ENCODE data around the gene ITGA11. TPM values are rescaled to one million over a fixed set of nuclear protein-coding genes. Genes with fewer than 3 reads are reported as not detected.

Gene ITGA11
- total RNA-seq, 2 donors from 2014 or later: 246 to 360 TPM

DNA sequence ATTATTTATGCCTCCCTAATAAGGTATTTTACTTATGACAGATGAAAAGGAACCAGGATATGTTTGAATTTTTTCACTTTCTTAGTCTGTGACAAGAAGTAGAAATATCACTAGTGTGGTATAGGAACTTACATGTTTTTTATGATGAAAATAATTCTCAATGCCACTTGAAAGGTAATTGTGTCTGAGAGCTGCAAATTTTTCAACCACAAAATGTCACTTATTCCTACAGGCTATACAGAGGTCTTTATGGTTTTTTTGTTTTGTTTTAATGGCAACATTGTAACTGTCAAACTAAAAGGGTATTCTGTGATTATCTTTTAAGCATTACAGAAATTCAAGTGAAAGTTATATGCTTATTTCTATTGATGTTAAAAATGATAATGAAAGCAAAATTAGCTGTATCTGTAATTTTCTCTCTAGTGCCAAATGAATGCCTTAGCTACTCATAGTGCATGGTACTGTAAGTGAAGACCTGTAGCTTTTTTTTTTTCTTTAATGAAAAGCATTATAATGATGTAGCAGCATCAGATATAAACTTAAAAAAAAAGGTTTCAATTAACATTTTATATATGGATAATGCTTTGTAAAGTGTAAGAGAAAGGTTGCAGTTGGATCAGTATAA is 139.7 kb downstream of the ITGA11 start:
- peaks cover 10% of the 10 kb centered on the region for H3K36me3 ChIP-seq
- peaks cover 12 to 48% of the 10 kb centered on the region in 2 donors for H3K4me1 ChIP-seq (ENCODE audit: control insufficient read depth in 1 of 2, low read depth in 2 of 2)
- no peak overlapping the region for H3K27ac ChIP-seq
- TF ChIP-seq, protein P1, sequence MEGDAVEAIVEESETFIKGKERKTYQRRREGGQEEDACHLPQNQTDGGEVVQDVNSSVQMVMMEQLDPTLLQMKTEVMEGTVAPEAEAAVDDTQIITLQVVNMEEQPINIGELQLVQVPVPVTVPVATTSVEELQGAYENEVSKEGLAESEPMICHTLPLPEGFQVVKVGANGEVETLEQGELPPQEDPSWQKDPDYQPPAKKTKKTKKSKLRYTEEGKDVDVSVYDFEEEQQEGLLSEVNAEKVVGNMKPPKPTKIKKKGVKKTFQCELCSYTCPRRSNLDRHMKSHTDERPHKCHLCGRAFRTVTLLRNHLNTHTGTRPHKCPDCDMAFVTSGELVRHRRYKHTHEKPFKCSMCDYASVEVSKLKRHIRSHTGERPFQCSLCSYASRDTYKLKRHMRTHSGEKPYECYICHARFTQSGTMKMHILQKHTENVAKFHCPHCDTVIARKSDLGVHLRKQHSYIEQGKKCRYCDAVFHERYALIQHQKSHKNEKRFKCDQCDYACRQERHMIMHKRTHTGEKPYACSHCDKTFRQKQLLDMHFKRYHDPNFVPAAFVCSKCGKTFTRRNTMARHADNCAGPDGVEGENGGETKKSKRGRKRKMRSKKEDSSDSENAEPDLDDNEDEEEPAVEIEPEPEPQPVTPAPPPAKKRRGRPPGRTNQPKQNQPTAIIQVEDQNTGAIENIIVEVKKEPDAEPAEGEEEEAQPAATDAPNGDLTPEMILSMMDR (IDR thresholded peaks at IDR 0.05): no peak
- no peak overlapping the region for H3K4me3 ChIP-seq
- DNase-seq (ENCODE audit: low spot score): no peak
- no peaks in the 10 kb centered on the region for H3K27me3 ChIP-seq (replicated peaks; ENCODE audit: insufficient read depth)
- no peaks in the 10 kb centered on the region for H3K9me3 ChIP-seq
- ATAC-seq (ENCODE audit: insufficient number of reproducible peaks, low FRiP score, low read depth): no peak

DNA sequence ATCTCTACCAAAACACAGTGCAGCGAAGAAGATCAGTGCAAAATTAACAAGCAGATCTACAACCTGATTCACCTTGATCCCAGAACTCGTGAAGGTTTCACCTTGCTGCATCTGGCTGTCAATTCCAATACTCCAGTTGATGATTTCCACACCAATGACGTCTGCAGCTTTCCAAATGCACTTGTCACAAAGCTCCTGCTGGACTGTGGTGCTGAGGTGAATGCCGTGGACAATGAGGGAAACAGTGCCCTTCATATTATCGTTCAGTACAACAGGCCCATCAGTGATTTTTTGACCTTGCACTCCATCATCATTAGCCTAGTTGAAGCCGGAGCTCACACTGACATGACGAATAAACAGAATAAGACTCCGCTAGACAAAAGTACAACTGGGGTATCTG is 141.2 kb downstream of the ITGA11 start:
- no peak for DNase-seq (ENCODE audit: low spot score)
- TF ChIP-seq, protein P1 (IDR thresholded peaks at IDR 0.05): no peak
- Histone ChIP-seq H3K27ac (no peak overlapping the region), H3K4me1 (ENCODE audit: control insufficient read depth in 1 of 2, low read depth in 2 of 2) (peaks cover 21 to 60% of the 10 kb centered on the region in 2 donors), H3K27me3 (replicated peaks; ENCODE audit: insufficient read depth) (no peaks in the 10 kb centered on the region), H3K4me3 (no peak overlapping the region), H3K9me3 (no peaks in the 10 kb centered on the region), H3K36me3 (peaks cover 10% of the 10 kb centered on the region)
- no peak for ATAC-seq (ENCODE audit: insufficient number of reproducible peaks, low FRiP score, low read depth)

DNA sequence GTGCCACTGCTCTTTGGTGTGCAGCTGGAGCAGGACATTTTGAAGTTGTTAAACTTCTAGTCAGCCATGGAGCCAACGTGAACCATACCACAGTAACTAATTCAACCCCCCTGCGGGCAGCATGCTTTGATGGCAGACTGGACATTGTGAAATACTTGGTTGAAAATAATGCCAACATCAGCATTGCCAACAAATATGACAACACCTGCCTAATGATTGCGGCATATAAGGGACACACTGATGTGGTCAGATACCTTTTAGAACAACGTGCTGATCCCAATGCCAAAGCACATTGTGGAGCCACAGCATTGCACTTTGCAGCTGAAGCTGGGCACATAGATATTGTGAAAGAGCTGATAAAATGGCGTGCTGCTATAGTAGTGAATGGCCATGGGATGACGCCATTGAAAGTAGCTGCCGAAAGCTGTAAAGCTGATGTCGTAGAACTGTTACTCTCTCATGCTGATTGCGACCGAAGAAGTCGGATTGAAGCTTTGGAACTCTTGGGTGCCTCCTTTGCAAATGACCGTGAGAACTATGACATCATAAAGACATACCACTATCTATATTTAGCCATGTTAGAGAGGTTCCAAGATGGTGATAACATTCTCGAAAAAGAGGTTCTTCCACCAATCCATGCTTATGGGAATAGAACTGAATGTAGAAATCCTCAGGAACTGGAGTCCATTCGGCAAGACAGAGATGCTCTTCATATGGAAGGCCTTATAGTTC is 142.2 kb downstream of the ITGA11 start:
- Histone ChIP-seq H3K27ac (no peak overlapping the region), H3K36me3 (peaks cover 11% of the 10 kb centered on the region), H3K4me3 (no peak overlapping the region), H3K27me3 (replicated peaks; ENCODE audit: insufficient read depth) (no peaks in the 10 kb centered on the region), H3K4me1 (ENCODE audit: control insufficient read depth in 1 of 2, low read depth in 2 of 2) (peaks cover 25 to 65% of the 10 kb centered on the region in 2 donors), H3K9me3 (no peaks in the 10 kb centered on the region)
- DNase-seq (ENCODE audit: low spot score) (no peak), ATAC-seq (ENCODE audit: insufficient number of reproducible peaks, low FRiP score, low read depth) (no peak)
- TF ChIP-seq, protein P1 (IDR thresholded peaks at IDR 0.05): no peak

DNA sequence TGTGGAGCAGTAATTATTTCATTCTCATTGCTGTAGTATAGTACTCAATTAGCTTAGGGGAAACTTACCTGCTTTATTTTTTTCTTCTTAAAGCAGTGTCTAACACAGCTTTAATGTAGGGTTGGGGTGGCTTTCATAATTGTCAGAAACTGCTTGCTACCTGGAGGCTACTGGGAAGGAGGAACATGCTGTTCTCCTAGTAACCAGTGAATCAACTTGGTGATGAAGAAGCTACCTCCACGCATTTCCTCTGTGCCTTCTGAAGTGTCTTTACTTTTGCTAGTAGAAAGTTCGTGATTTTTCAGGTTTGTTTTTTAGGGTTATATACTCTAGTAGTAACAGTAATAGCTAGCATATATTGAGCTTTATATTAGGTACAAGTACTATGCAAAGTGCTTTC is 142.9 kb downstream of the ITGA11 start:
- no peak for DNase-seq (ENCODE audit: low spot score)
- peaks cover 25 to 69% of the 10 kb centered on the region in 2 donors for H3K4me1 ChIP-seq (ENCODE audit: control insufficient read depth in 1 of 2, low read depth in 2 of 2)
- ATAC-seq (ENCODE audit: insufficient number of reproducible peaks, low FRiP score, low read depth): no peak
- H3K9me3 ChIP-seq: no peaks in the 10 kb centered on the region
- H3K27me3 ChIP-seq (replicated peaks; ENCODE audit: insufficient read depth): no peaks in the 10 kb centered on the region
- TF ChIP-seq, protein P1 (IDR thresholded peaks at IDR 0.05): no peak
- H3K36me3 ChIP-seq: peaks cover 14% of the 10 kb centered on the region
- H3K27ac ChIP-seq: no peak overlapping the region
- H3K4me3 ChIP-seq: no peak overlapping the region

DNA sequence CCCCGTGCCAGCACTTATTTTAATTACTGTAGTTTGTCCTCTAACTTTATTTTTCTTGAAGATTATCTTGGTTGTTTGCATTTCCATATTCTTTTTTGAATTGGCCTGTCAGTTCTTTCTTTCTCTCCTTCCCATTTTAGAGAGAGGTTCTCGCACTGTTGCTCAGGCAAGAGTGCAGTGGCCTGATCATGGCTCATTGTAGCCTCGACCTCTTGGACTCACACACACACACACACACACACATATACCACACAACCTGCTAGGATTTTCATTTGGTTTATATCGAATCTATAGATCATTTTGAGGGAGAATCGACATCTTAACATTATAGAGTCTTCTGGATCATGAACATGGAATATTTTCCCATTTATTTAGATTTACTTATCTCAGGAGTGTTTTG is 145.7 kb downstream of the ITGA11 start:
- peaks cover 14% of the 10 kb centered on the region for H3K36me3 ChIP-seq
- no peak overlapping the region for H3K4me3 ChIP-seq
- no peak overlapping the region for H3K27ac ChIP-seq
- TF ChIP-seq, protein P1 (IDR thresholded peaks at IDR 0.05): no peak
- H3K9me3 ChIP-seq: no peaks in the 10 kb centered on the region
- peaks cover 38 to 70% of the 10 kb centered on the region in 2 donors for H3K4me1 ChIP-seq (ENCODE audit: control insufficient read depth in 1 of 2, low read depth in 2 of 2)
- no peak for DNase-seq (ENCODE audit: low spot score)
- H3K27me3 ChIP-seq (replicated peaks; ENCODE audit: insufficient read depth): no peaks in the 10 kb centered on the region
- ATAC-seq (ENCODE audit: insufficient number of reproducible peaks, low FRiP score, low read depth): no peak
